Measurements from ENCODE around the gene OLFML2B. TPM values are rescaled to one million over a fixed set of nuclear protein-coding genes. Genes with fewer than 3 reads are reported as not detected.

The OLFML2B gene
- polyA plus RNA-seq, 2 of the 4 experiments (the other 2 are of a cell fraction), result 0.10 to 0.79 TPM

DNA sequence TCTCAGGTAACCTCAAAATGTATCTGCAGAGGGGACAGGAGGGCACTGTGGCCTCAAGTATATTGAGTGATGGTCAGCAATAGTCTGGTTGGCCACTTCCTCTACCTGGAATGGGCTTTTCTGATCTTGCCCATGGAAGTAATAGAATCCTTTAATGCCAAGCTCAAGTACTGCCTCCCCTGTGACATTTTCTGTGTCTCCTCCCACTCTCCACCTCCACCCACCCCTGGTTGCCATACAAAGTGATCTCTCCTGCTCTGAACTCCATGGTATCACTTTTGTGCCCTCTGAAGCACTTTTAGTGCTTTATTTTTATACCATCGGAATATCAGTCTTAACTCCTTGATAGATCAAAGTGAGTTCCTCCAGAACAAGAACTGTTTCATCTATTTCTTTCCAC is 36.6 kb upstream of the OLFML2B start:
- TF ChIP-seq RFX5 (IDR thresholded peaks at IDR 0.05) (no peak), RNF2 (IDR thresholded peaks at IDR 0.05; ENCODE audit: borderline replicate concordance, low read depth) (no peak), EHMT2 (IDR thresholded peaks at IDR 0.05; ENCODE audit: low read depth) (no peak), HOXB5 (CRISPR knock-in tag; IDR thresholded peaks at IDR 0.05) (no peak), CEBPB (IDR thresholded peaks at IDR 0.05) (no peak), ELK1 (IDR thresholded peaks at IDR 0.05; ENCODE audit: low read depth, low read length) (no peak), CHD2 (IDR thresholded peaks at IDR 0.05; ENCODE audit: low read length, partially characterized antibody) (no peak), MYC (IDR thresholded peaks at IDR 0.05; ENCODE audit: borderline replicate concordance, low read length) (no peak), TFCP2L1 (CRISPR knock-in tag; IDR thresholded peaks at IDR 0.05) (no peak), SREBF2 (IDR thresholded peaks at IDR 0.05) (no peak), SMC3 (IDR thresholded peaks at IDR 0.05) (no peak)
- TF ChIP-seq, protein P1, sequence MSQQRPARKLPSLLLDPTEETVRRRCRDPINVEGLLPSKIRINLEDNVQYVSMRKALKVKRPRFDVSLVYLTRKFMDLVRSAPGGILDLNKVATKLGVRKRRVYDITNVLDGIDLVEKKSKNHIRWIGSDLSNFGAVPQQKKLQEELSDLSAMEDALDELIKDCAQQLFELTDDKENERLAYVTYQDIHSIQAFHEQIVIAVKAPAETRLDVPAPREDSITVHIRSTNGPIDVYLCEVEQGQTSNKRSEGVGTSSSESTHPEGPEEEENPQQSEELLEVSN (IDR thresholded peaks at IDR 0.05; ENCODE audit: borderline replicate concordance, low read depth), result no peak
- Histone ChIP-seq H3K4me2 (no peak overlapping the region), H3K4me1 (peaks cover 5% of the 10 kb centered on the region; the same call in 2 of the 3 replicates), H3K9me3 (no peaks in the 10 kb centered on the region), H3K4me3 (no peak overlapping the region), H3K27ac (no peak overlapping the region)
- 94% methylated on average over 1 of the region's 1 CpG for WGBS (ENCODE audit: missing lambda C conversion rate)
- no peak for FAIRE-seq
- ATAC-seq, result no peak
- ChIA-PET CTCF (no interaction called here), POLR2A (no interaction called here)
- no peak for DNase-seq (ENCODE audit: low read depth in 1 of 2, low spot score in 1 of 2)

DNA sequence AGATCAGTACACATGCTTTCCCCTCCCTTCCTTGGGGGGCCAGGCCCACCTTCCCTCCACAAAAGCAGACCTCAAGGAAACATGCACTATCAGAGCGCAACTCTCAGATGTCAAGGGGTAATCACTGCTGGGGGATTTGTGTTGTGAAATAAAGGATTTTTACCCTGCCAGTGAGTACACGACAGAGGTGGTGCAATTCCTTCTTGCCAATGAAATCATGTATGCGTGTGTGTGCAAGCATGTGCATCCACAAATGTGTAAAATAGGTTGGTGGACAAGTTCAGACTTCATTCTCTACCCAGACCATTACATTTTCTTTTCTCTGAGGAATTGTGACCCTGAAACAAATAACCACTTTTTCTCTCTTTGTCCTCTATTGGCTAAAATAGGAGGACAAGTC is 36.1 kb upstream of the OLFML2B start:
- Histone ChIP-seq H3K9me3 (no peaks in the 10 kb centered on the region), H3K4me2 (no peak overlapping the region), H3K4me1 (peaks cover 11% of the 10 kb centered on the region), H3K4me3 (no peak overlapping the region), H3K27ac (no peak overlapping the region)
- POLR2A ChIA-PET, result no interaction called here
- ATAC-seq (no peak), DNase-seq (ENCODE audit: low read depth in 1 of 2, low spot score in 1 of 2) (no peak), FAIRE-seq (no peak)
- CTCF ChIA-PET, result no interaction called here
- 47% methylated on average over 3 of the region's 3 CpGs for WGBS (ENCODE audit: missing lambda C conversion rate)
- TF ChIP-seq CHD2 (IDR thresholded peaks at IDR 0.05; ENCODE audit: low read length, partially characterized antibody) (no peak), BHLHE40 (IDR thresholded peaks at IDR 0.05; ENCODE audit: low read depth, low read length) (no peak), HOXA7 (CRISPR knock-in tag; IDR thresholded peaks at IDR 0.05) (no peak), ZNF302 (CRISPR knock-in tag; IDR thresholded peaks at IDR 0.05) (no peak), HEYL (CRISPR knock-in tag; IDR thresholded peaks at IDR 0.05) (no peak), RCOR1 (IDR thresholded peaks at IDR 0.05; ENCODE audit: low read depth, low read length) (no peak), EHF (CRISPR knock-in tag; IDR thresholded peaks at IDR 0.05) (no peak), CEBPB (IDR thresholded peaks at IDR 0.05) (no peak), SREBF2 (IDR thresholded peaks at IDR 0.05) (no peak), ZFP36 (IDR thresholded peaks at IDR 0.05; ENCODE audit: borderline replicate concordance, partially characterized antibody) (no peak), CHD4 (IDR thresholded peaks at IDR 0.05; ENCODE audit: borderline replicate concordance) (no peak), NPAS2 (CRISPR knock-in tag; IDR thresholded peaks at IDR 0.05; ENCODE audit: borderline replicate concordance) (no peak), CTCF (IDR thresholded peaks at IDR 0.05) (no peak)
- TF ChIP-seq, protein P2, sequence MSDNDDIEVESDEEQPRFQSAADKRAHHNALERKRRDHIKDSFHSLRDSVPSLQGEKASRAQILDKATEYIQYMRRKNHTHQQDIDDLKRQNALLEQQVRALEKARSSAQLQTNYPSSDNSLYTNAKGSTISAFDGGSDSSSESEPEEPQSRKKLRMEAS (IDR thresholded peaks at IDR 0.05), result no peak
- TF ChIP-seq, protein P3, sequence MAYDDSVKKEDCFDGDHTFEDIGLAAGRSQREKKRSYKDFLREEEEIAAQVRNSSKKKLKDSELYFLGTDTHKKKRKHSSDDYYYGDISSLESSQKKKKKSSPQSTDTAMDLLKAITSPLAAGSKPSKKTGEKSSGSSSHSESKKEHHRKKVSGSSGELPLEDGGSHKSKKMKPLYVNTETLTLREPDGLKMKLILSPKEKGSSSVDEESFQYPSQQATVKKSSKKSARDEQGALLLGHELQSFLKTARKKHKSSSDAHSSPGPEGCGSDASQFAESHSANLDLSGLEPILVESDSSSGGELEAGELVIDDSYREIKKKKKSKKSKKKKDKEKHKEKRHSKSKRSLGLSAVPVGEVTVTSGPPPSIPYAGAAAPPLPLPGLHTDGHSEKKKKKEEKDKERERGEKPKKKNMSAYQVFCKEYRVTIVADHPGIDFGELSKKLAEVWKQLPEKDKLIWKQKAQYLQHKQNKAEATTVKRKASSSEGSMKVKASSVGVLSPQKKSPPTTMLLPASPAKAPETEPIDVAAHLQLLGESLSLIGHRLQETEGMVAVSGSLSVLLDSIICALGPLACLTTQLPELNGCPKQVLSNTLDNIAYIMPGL (CRISPR knock-in tag; IDR thresholded peaks at IDR 0.05; ENCODE audit: borderline replicate concordance), result no peak
- TF ChIP-seq, protein P4, sequence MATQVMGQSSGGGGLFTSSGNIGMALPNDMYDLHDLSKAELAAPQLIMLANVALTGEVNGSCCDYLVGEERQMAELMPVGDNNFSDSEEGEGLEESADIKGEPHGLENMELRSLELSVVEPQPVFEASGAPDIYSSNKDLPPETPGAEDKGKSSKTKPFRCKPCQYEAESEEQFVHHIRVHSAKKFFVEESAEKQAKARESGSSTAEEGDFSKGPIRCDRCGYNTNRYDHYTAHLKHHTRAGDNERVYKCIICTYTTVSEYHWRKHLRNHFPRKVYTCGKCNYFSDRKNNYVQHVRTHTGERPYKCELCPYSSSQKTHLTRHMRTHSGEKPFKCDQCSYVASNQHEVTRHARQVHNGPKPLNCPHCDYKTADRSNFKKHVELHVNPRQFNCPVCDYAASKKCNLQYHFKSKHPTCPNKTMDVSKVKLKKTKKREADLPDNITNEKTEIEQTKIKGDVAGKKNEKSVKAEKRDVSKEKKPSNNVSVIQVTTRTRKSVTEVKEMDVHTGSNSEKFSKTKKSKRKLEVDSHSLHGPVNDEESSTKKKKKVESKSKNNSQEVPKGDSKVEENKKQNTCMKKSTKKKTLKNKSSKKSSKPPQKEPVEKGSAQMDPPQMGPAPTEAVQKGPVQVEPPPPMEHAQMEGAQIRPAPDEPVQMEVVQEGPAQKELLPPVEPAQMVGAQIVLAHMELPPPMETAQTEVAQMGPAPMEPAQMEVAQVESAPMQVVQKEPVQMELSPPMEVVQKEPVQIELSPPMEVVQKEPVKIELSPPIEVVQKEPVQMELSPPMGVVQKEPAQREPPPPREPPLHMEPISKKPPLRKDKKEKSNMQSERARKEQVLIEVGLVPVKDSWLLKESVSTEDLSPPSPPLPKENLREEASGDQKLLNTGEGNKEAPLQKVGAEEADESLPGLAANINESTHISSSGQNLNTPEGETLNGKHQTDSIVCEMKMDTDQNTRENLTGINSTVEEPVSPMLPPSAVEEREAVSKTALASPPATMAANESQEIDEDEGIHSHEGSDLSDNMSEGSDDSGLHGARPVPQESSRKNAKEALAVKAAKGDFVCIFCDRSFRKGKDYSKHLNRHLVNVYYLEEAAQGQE (IDR thresholded peaks at IDR 0.05), result no peak
